WTC11 (cell line): ENCODE data around the gene VTN.
"Not testable (repeated sequence)": the region's sequence is repeated elsewhere in the genome, so short reads cannot be mapped to it uniquely, and the experiment has no call there.

Source experiments
- CTCF ChIP-seq: fragments of 200-600 bp; IDR thresholded peaks from 2 replicates; pipeline ENCODE4 v1.8.0; 2022; ENCODE audit warnings: antibody characterized with exemption
- ELF4 ChIP-seq: sonication (generic); formaldehyde crosslinking; IDR thresholded peaks from 2 replicates; pipeline ENCODE4 v1.8.1; 2022; ENCODE audit warnings: low read depth, mild to moderate bottlenecking, moderate library complexity, missing genetic modification reagents
- FOXP1 ChIP-seq: sonication (generic); formaldehyde crosslinking; IDR thresholded peaks from 2 replicates; pipeline ENCODE4 v1.8.0; 2022; ENCODE audit warnings: missing genetic modification reagents, mild to moderate bottlenecking, moderate library complexity, borderline replicate concordance
- MAX ChIP-seq: sonication (generic); formaldehyde crosslinking; IDR thresholded peaks from 2 replicates; pipeline ENCODE4 v1.8.0; 2022; ENCODE audit warnings: mild to moderate bottlenecking, missing genetic modification reagents
- SP1 ChIP-seq: sonication (generic); formaldehyde crosslinking; conservative IDR thresholded peaks from 2 replicates; pipeline ENCODE4 v1.8.1; 2022; ENCODE audit warnings: missing genetic modification reagents
- STAT6 ChIP-seq: sonication (generic); formaldehyde crosslinking; conservative IDR thresholded peaks from 2 replicates; pipeline ENCODE4 v1.8.1; 2023; ENCODE audit warnings: mild to moderate bottlenecking, low read depth, missing genetic modification reagents, moderate library complexity
- TF ChIP-seq, protein P1 (sequence below): sonication (generic); formaldehyde crosslinking; IDR thresholded peaks from 2 replicates; pipeline ENCODE4 v1.8.1; 2023; ENCODE audit warnings: mild to moderate bottlenecking, missing genetic modification reagents, moderate library complexity
- TF ChIP-seq, protein P2 (sequence below): fragments of 250-450 bp; sonication (Bioruptor Pico); IDR thresholded peaks from 2 replicates; pipeline ENCODE4 v1.9.0; 2021; ENCODE audit warnings: mild to moderate bottlenecking
- TF ChIP-seq, protein P3 (sequence below): sonication (generic); formaldehyde crosslinking; IDR thresholded peaks from 2 replicates; pipeline ENCODE4 v1.8.1; 2022; ENCODE audit warnings: mild to moderate bottlenecking, missing genetic modification reagents, moderate library complexity, borderline replicate concordance

- TF ChIP-seq CTCF; STAT6 (CRISPR knock-in tag); SP1; ELF4; MAX (CRISPR knock-in tag); FOXP1 (CRISPR knock-in tag): not testable (repeated sequence)
- TF ChIP-seq, protein P1, sequence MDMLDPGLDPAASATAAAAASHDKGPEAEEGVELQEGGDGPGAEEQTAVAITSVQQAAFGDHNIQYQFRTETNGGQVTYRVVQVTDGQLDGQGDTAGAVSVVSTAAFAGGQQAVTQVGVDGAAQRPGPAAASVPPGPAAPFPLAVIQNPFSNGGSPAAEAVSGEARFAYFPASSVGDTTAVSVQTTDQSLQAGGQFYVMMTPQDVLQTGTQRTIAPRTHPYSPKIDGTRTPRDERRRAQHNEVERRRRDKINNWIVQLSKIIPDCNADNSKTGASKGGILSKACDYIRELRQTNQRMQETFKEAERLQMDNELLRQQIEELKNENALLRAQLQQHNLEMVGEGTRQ (CRISPR knock-in tag): not testable (repeated sequence)
- TF ChIP-seq, protein P2, sequence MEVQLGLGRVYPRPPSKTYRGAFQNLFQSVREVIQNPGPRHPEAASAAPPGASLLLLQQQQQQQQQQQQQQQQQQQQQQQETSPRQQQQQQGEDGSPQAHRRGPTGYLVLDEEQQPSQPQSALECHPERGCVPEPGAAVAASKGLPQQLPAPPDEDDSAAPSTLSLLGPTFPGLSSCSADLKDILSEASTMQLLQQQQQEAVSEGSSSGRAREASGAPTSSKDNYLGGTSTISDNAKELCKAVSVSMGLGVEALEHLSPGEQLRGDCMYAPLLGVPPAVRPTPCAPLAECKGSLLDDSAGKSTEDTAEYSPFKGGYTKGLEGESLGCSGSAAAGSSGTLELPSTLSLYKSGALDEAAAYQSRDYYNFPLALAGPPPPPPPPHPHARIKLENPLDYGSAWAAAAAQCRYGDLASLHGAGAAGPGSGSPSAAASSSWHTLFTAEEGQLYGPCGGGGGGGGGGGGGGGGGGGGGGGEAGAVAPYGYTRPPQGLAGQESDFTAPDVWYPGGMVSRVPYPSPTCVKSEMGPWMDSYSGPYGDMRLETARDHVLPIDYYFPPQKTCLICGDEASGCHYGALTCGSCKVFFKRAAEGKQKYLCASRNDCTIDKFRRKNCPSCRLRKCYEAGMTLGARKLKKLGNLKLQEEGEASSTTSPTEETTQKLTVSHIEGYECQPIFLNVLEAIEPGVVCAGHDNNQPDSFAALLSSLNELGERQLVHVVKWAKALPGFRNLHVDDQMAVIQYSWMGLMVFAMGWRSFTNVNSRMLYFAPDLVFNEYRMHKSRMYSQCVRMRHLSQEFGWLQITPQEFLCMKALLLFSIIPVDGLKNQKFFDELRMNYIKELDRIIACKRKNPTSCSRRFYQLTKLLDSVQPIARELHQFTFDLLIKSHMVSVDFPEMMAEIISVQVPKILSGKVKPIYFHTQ: not testable (repeated sequence)
- TF ChIP-seq, protein P3, sequence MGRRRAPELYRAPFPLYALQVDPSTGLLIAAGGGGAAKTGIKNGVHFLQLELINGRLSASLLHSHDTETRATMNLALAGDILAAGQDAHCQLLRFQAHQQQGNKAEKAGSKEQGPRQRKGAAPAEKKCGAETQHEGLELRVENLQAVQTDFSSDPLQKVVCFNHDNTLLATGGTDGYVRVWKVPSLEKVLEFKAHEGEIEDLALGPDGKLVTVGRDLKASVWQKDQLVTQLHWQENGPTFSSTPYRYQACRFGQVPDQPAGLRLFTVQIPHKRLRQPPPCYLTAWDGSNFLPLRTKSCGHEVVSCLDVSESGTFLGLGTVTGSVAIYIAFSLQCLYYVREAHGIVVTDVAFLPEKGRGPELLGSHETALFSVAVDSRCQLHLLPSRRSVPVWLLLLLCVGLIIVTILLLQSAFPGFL: not testable (repeated sequence)
These were observed 31.3 kb downstream of the VTN start for GRCh38 chr17:28338769-28339212.
